Measurements from ENCODE around the gene ISCU.

ISCU gene

GRCh38 chr12:108578813-108579212 is 16.4 kb downstream of the ISCU start:
- no peak for TF ChIP-seq POLR2AphosphoS5 (IDR thresholded peaks at IDR 0.05; ENCODE audit: borderline replicate concordance, low read depth, low read length)
- TF ChIP-seq FOXP2 (optimal IDR thresholded peaks at IDR 0.05; ENCODE audit: control extremely low read depth, extremely low read length, insufficient read depth) = no peak
- TF ChIP-seq EZH2 (IDR thresholded peaks at IDR 0.05) = no peak
- no peak for DNase-seq (ENCODE audit: low read depth, low spot score)
- H3K9ac ChIP-seq (ENCODE audit: insufficient read length) = no peak overlapping the region
- no peak overlapping the region for H3K4me3 ChIP-seq
- H3K9me3 ChIP-seq (ENCODE audit: low read depth, low read length) = no peaks in the 10 kb centered on the region
- peak overlapping the region; percentile 15; the same call in 1 of the 2 replicates for H3K27ac ChIP-seq
- H3K36me3 ChIP-seq (ENCODE audit: insufficient read depth, low read length) = no peaks in the 10 kb centered on the region

- Histone ChIP-seq H3K27ac (no peak overlapping the region), H3K36me3 (ENCODE audit: insufficient read depth, low read length) (no peaks in the 10 kb centered on the region), H3K9me3 (ENCODE audit: low read depth, low read length) (no peaks in the 10 kb centered on the region), H3K4me3 (no peak overlapping the region), H3K9ac (ENCODE audit: insufficient read length) (no peak overlapping the region)
- no peak for DNase-seq (ENCODE audit: low read depth, low spot score)
- TF ChIP-seq FOXP2 (optimal IDR thresholded peaks at IDR 0.05; ENCODE audit: control extremely low read depth, extremely low read length, insufficient read depth) (no peak), POLR2AphosphoS5 (IDR thresholded peaks at IDR 0.05; ENCODE audit: borderline replicate concordance, low read depth, low read length) (no peak), EZH2 (IDR thresholded peaks at IDR 0.05) (no peak)
These were observed 18.1 kb downstream of the ISCU start for GRCh38 chr12:108580531-108580930.

- Histone ChIP-seq H3K4me3 (no peak overlapping the region), H3K36me3 (ENCODE audit: insufficient read depth, low read length) (no peaks in the 10 kb centered on the region), H3K9me3 (ENCODE audit: low read depth, low read length) (no peaks in the 10 kb centered on the region), H3K27ac (no peak overlapping the region), H3K9ac (ENCODE audit: insufficient read length) (no peak overlapping the region)
- DNase-seq (ENCODE audit: low read depth, low spot score) = no peak
- no peak for TF ChIP-seq POLR2AphosphoS5 (IDR thresholded peaks at IDR 0.05; ENCODE audit: borderline replicate concordance, low read depth, low read length)
These were observed 19.2 kb downstream of the ISCU start for GRCh38 chr12:108581311-108582227.

GRCh38 chr12:108582509-108582908 is 20.1 kb downstream of the ISCU start:
- DNase-seq (ENCODE audit: low read depth, low spot score) = no peak
- TF ChIP-seq EZH2 (IDR thresholded peaks at IDR 0.05) (no peak), FOXP2 (optimal IDR thresholded peaks at IDR 0.05; ENCODE audit: control extremely low read depth, extremely low read length, insufficient read depth) (no peak), POLR2AphosphoS5 (IDR thresholded peaks at IDR 0.05; ENCODE audit: borderline replicate concordance, low read depth, low read length) (no peak)
- Histone ChIP-seq H3K4me3 (no peak overlapping the region), H3K27ac (no peak overlapping the region), H3K36me3 (ENCODE audit: insufficient read depth, low read length) (no peaks in the 10 kb centered on the region), H3K9me3 (ENCODE audit: low read depth, low read length) (no peaks in the 10 kb centered on the region), H3K9ac (ENCODE audit: insufficient read length) (no peak overlapping the region)

GRCh38 chr12:108582978-108583770 is 20.8 kb downstream of the ISCU start:
- TF ChIP-seq POLR2AphosphoS5 (IDR thresholded peaks at IDR 0.05; ENCODE audit: borderline replicate concordance, low read depth, low read length) (no peak), FOXP2 (optimal IDR thresholded peaks at IDR 0.05; ENCODE audit: control extremely low read depth, extremely low read length, insufficient read depth) (no peak), EZH2 (IDR thresholded peaks at IDR 0.05) (no peak)
- Histone ChIP-seq H3K27ac (0 out of 2 replicates have a peak overlapping the region, but pooled peaks have one; percentile 9), H3K36me3 (ENCODE audit: insufficient read depth, low read length) (no peaks in the 10 kb centered on the region), H3K9ac (ENCODE audit: insufficient read length) (no peak overlapping the region), H3K9me3 (ENCODE audit: low read depth, low read length) (no peaks in the 10 kb centered on the region), H3K4me3 (no peak overlapping the region)
- DNase-seq (ENCODE audit: low read depth, low spot score) = no peak

- DNase-seq (ENCODE audit: low read depth, low spot score) = no peak
- no peak overlapping the region for H3K4me3 ChIP-seq
- no peak overlapping the region for H3K9ac ChIP-seq (ENCODE audit: insufficient read length)
- no peak overlapping the region for H3K27ac ChIP-seq
- H3K9me3 ChIP-seq (ENCODE audit: low read depth, low read length) = no peaks in the 10 kb centered on the region
- no peak for TF ChIP-seq POLR2AphosphoS5 (IDR thresholded peaks at IDR 0.05; ENCODE audit: borderline replicate concordance, low read depth, low read length)
- no peak for TF ChIP-seq EZH2 (IDR thresholded peaks at IDR 0.05)
- TF ChIP-seq FOXP2 (optimal IDR thresholded peaks at IDR 0.05; ENCODE audit: control extremely low read depth, extremely low read length, insufficient read depth) = no peak
- no peaks in the 10 kb centered on the region for H3K36me3 ChIP-seq (ENCODE audit: insufficient read depth, low read length)
These were observed 21.6 kb downstream of the ISCU start for GRCh38 chr12:108583991-108584390.

GRCh38 chr12:108584456-108585065 is 22.2 kb downstream of the ISCU start:
- TF ChIP-seq POLR2AphosphoS5 (IDR thresholded peaks at IDR 0.05; ENCODE audit: borderline replicate concordance, low read depth, low read length) (no peak), FOXP2 (optimal IDR thresholded peaks at IDR 0.05; ENCODE audit: control extremely low read depth, extremely low read length, insufficient read depth) (no peak), EZH2 (IDR thresholded peaks at IDR 0.05) (no peak)
- Histone ChIP-seq H3K36me3 (ENCODE audit: insufficient read depth, low read length) (no peaks in the 10 kb centered on the region), H3K9ac (ENCODE audit: insufficient read length) (no peak overlapping the region), H3K27ac (no peak overlapping the region), H3K9me3 (ENCODE audit: low read depth, low read length) (no peaks in the 10 kb centered on the region), H3K4me3 (no peak overlapping the region)
- DNase-seq (ENCODE audit: low read depth, low spot score) = no peak

- DNase-seq (ENCODE audit: low read depth, low spot score) = no peak
- Histone ChIP-seq H3K4me3 (no peak overlapping the region), H3K9ac (ENCODE audit: insufficient read length) (no peak overlapping the region), H3K9me3 (ENCODE audit: low read depth, low read length) (no peaks in the 10 kb centered on the region), H3K27ac (no peak overlapping the region), H3K36me3 (ENCODE audit: insufficient read depth, low read length) (no peaks in the 10 kb centered on the region)
- TF ChIP-seq POLR2AphosphoS5 (IDR thresholded peaks at IDR 0.05; ENCODE audit: borderline replicate concordance, low read depth, low read length) = no peak
- TF ChIP-seq EZH2 (IDR thresholded peaks at IDR 0.05) = no peak
These were observed 23.5 kb downstream of the ISCU start for GRCh38 chr12:108585864-108586263.

Measured in SK-N-MC (cell line).